ENCODE results near the gene CDKN1A. TPM values are rescaled to one million over a fixed set of nuclear protein-coding genes. Genes with fewer than 3 reads are reported as not detected.
A peak's percentile ranks its signal among the peaks of the same experiment; 100 is the strongest.

Gene CDKN1A
- total RNA-seq, 1 donor from 2014 or later = 151 TPM

DNA sequence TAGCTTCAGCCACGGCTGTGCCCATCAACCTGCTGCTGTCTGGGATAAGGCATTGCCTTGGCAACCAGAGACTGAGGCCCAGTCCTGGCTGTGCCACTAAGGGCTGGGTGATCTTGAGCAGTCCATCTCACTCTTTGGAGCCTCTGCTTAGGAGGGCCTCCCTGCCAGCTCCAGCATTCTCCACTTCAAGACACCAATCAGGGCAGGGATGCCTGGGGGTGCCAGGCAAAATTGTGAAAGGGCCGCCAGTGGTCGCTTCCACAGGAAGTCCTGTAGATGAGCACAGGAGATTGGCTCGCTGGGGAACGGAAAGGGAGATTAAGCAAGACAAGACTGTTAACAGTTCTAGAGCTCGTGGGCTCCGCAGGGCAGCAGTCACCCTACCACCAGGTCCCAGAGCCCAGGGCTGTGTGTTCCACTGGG is 19.0 kb downstream of the CDKN1A start, which contains the start of gene RAB44:
RAB44 (plus strand) TSS at position 346 of the 423 bp plus-strand sequence. CDS start 6,410 bp downstream, outside the sequence.
- Histone ChIP-seq H3K27ac (no peak within 1 kb of the TSS), H3K36me3 (no peaks in the 10 kb centered on the region), H3K4me3 (no peak within 1 kb of the TSS), H3K9me3 (no peaks in the 10 kb centered on the region), H3K27me3 (no peaks in the 10 kb centered on the region), H3K4me1 (peaks cover 2% of the 10 kb centered on the region)
- TF ChIP-seq, protein P1, sequence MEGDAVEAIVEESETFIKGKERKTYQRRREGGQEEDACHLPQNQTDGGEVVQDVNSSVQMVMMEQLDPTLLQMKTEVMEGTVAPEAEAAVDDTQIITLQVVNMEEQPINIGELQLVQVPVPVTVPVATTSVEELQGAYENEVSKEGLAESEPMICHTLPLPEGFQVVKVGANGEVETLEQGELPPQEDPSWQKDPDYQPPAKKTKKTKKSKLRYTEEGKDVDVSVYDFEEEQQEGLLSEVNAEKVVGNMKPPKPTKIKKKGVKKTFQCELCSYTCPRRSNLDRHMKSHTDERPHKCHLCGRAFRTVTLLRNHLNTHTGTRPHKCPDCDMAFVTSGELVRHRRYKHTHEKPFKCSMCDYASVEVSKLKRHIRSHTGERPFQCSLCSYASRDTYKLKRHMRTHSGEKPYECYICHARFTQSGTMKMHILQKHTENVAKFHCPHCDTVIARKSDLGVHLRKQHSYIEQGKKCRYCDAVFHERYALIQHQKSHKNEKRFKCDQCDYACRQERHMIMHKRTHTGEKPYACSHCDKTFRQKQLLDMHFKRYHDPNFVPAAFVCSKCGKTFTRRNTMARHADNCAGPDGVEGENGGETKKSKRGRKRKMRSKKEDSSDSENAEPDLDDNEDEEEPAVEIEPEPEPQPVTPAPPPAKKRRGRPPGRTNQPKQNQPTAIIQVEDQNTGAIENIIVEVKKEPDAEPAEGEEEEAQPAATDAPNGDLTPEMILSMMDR (IDR thresholded peaks at IDR 0.05) = no peak
- intact Hi-C loops (cut with DNase I) = no loop called here
- ATAC-seq (peak; percentile 52), DNase-seq (peak; percentile 54)

DNA sequence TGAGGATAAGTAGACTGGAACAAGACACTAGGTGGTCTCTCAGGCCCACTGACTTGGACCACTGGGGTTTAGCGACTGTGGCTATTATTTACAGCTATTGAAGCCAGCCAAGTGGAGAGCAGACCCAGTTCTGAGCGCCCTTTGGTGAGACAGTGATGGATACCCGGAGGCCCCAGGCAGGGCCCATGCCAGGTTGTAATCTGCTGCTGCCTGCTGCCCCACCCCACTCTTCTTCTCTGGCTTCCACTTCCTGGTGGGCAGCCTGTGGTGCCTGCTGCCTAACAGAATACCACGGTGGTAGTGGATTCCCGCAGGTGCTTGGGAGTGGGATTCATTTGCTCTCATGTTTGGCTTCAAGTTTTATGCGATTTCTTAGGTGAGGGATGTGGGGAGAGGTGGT is 19.7 kb downstream of the CDKN1A start:
- Histone ChIP-seq H3K27ac (no peak overlapping the region), H3K36me3 (no peaks in the 10 kb centered on the region), H3K9me3 (no peaks in the 10 kb centered on the region), H3K27me3 (no peaks in the 10 kb centered on the region), H3K4me1 (no peaks in the 10 kb centered on the region), H3K4me3 (no peak overlapping the region)
- ATAC-seq (no peak), DNase-seq (peak; percentile 51)
- intact Hi-C loops (cut with DNase I) = no loop called here
- TF ChIP-seq, protein P1 (IDR thresholded peaks at IDR 0.05) = no peak

DNA sequence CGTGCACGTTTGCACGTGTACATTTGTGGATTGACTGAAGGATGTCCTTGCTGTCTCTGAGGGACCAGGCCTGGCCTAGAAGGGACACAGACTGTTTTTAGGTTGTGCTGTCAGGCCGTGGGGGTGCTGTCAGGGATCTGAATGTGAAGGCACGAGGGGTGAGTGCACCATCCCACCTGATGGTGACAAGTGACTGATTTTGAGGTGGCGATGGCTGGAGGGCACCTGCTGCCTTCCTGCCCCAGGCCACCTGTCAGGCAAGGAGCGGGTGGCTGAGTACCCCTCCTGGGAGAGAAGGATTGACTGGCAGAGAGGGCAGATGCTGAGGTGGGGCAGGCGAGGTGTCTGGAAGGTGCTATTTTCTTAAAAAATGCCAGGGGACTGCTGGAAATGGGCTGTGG is 20.4 kb downstream of the CDKN1A start:
- no peak overlapping the region for H3K27ac ChIP-seq
- ATAC-seq (no peak), DNase-seq (peak; percentile 38)
- intact Hi-C loops (cut with DNase I) = no loop called here
- no peaks in the 10 kb centered on the region for H3K4me1 ChIP-seq
- H3K4me3 ChIP-seq = no peak overlapping the region
- H3K36me3 ChIP-seq = no peaks in the 10 kb centered on the region
- H3K9me3 ChIP-seq = no peaks in the 10 kb centered on the region
- H3K27me3 ChIP-seq = no peaks in the 10 kb centered on the region
- TF ChIP-seq, protein P1 (IDR thresholded peaks at IDR 0.05) = no peak

DNA sequence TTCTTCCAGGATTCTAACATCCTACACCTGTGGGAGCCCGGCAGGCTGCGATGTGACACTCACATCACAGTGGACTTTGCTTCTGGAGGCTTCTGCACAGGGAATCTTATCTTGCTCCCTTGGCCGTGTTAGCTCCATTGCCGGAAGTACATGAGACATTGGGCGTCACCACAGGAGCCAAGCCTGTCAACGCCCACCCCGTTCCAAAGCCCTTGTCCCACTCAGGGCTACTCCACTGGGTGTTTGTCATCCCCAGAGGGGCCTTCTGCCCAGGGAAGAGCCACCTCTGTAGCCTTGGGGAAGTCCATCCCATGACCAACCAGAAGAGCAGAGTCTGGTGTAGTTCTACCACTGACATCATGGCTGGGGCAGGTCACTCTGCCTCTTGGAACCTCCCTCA is 20.8 kb downstream of the CDKN1A start:
- no peaks in the 10 kb centered on the region for H3K27me3 ChIP-seq
- DNase-seq = peak; percentile 38
- H3K9me3 ChIP-seq = no peaks in the 10 kb centered on the region
- no peak for ATAC-seq
- H3K4me3 ChIP-seq = no peak overlapping the region
- H3K4me1 ChIP-seq = no peaks in the 10 kb centered on the region
- no peaks in the 10 kb centered on the region for H3K36me3 ChIP-seq
- intact Hi-C loops (cut with DNase I) = no loop called here
- H3K27ac ChIP-seq = no peak overlapping the region
- TF ChIP-seq, protein P1 (IDR thresholded peaks at IDR 0.05) = no peak

DNA sequence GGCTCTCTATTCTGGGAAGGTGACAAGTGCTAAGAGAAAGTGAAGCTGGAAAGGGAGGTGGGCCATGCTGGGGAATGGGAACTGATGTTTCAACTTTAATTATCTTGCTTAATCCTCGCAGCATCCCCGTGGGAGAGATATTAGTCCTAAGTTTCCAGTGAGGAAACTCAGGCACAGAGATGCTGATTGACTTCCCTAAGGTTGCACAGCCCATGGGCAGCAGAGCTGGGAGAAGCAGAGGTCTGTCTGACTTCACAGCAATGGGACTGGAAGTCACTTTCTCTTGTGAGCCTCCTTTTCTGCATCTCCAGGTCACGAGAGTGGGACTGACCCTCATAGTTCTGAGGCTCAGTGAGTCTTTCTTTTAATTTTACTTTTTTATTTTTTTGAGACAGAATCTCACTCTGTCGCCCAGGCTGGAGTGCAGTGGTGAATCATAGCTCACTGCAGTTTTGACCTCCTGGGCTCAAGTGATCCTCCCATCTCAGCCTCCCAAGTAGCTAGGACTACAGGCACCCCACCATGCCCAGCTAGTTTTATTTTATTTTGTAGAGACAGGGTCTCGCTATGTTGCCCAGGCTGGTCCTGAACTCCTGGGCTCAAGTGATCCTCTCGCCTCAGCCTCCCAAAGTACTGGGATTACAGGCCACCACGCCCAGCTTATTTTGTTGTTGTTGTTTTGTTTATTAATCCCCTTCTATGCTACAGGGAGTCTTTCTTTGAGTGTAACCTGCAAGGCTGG is 21.7 kb downstream of the CDKN1A start:
- Histone ChIP-seq H3K36me3 (no peaks in the 10 kb centered on the region), H3K27ac (no peak overlapping the region), H3K4me3 (no peak overlapping the region), H3K4me1 (no peaks in the 10 kb centered on the region), H3K9me3 (no peaks in the 10 kb centered on the region), H3K27me3 (no peaks in the 10 kb centered on the region)
- DNase-seq (no peak), ATAC-seq (no peak)
- TF ChIP-seq, protein P1 (IDR thresholded peaks at IDR 0.05) = no peak
- intact Hi-C loops (cut with DNase I) = no loop called here
